AG09309 (cell line): ENCODE results near the gene SVIL.
"Not testable (repeated sequence)": the region's sequence is repeated elsewhere in the genome, so short reads cannot be mapped to it uniquely, and the experiment has no call there.

Source experiments
- DNase-seq: peaks from one replicate; pipeline ENCODE4 v3.0.0-alpha.2; 2010; ENCODE audit warnings: low read depth
- H3K4me3 ChIP-seq: 2 replicates; pipeline ENCODE4 v1.5.1; 2011; ENCODE audit warnings: mild to moderate bottlenecking, low read depth, low read length, moderate library complexity; ENCODE audit not compliant: control insufficient read depth
- TF ChIP-seq, protein P1 (sequence below): IDR thresholded peaks from 2 replicates; pipeline ENCODE4 v1.5.1; 2011; ENCODE audit warnings: mild to moderate bottlenecking, low read depth, low read length, inconsistent platforms; ENCODE audit not compliant: insufficient read depth, control insufficient read depth; ENCODE audit errors: missing control alignments

SVIL gene

DNA sequence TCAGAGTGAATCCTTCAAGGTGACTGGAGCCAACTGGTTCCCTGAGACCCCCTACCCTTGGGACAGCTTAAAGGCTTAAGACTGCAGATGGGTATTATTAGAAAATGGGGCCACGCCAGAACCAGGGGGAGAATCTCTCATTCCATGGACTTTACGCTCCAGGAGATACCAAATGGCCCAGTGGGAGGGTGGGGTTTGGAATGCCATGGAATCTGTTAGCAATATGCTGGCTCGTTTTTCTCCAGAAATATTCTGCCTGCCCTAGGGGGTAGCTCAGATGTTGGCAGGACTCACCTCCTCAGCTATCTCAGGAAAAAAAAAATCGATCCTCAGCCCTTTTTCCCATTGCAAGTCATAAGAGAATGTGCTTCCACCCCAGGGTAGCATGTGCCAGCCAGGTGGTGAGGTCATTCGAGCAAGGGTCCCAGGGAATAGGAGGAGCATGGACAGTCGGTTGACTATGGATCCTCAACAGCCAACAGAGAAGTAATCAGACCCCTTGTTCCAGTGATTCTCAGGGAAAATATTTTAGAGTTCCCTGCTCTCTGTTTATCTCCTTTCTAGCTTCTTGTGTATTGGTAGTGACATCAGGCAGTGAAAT lies 22.9 kb downstream of the SVIL start:
- no peak for DNase-seq
- TF ChIP-seq, protein P1, sequence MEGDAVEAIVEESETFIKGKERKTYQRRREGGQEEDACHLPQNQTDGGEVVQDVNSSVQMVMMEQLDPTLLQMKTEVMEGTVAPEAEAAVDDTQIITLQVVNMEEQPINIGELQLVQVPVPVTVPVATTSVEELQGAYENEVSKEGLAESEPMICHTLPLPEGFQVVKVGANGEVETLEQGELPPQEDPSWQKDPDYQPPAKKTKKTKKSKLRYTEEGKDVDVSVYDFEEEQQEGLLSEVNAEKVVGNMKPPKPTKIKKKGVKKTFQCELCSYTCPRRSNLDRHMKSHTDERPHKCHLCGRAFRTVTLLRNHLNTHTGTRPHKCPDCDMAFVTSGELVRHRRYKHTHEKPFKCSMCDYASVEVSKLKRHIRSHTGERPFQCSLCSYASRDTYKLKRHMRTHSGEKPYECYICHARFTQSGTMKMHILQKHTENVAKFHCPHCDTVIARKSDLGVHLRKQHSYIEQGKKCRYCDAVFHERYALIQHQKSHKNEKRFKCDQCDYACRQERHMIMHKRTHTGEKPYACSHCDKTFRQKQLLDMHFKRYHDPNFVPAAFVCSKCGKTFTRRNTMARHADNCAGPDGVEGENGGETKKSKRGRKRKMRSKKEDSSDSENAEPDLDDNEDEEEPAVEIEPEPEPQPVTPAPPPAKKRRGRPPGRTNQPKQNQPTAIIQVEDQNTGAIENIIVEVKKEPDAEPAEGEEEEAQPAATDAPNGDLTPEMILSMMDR = no peak
- H3K4me3 ChIP-seq = no peak overlapping the region

DNA sequence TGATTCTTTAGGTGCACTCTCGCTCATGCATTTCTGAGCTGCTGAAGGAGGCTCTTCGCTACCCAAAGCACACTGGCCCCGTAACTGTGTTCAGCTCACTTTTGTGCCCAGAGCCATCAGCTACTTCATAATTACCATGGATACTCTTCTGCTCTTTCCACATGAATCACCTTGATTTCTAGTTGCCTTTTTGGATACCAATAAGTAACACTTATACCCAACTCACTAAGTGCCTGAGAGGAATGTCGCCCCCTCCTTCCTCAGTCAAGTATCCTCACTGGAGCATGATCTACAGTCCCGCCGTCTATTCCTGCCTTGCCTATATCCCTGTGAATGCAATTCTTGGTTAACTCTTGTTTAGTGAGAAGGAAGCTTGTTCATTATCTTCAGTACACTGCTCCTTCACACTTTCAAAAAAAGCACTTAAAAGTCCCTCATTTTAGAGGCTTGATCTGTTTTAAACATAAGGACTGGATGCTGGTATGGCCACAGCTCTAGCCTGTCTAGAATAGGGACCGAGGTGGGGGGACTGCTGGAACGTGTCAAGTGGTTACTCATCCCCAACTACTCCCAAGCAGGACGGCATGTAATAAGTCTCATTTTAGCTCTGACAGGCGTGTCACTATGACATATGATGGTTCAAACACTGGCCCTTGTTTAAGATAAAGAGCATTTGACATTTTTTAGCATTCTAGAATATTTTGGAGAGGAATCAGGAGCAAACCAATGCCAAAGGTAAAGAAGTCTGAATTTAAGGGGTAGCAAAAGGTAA lies 23.7 kb downstream of the SVIL start:
- no peak overlapping the region for H3K4me3 ChIP-seq
- TF ChIP-seq, protein P1 = no peak
- no peak for DNase-seq

DNA sequence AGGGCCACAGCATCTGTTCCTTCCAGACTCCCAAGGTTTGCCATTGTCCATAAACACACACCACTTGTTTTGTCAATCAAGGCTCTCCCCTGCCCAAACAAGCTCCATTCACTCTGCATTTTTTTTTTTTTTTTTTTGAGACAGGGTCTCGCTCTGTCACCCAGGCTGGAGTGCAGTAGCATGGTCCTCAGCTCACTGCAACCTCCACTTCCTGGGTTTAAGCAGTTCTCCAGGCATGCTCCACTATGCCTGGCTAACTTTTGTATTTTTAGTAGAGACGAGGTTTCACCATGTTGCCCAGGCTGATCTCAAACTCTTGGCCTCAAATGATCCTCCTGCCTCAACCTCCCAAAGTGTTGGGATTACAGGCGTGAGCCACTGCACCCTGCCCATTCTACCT lies 24.4 kb downstream of the SVIL start:
- not testable (repeated sequence) for H3K4me3 ChIP-seq, DNase-seq

DNA sequence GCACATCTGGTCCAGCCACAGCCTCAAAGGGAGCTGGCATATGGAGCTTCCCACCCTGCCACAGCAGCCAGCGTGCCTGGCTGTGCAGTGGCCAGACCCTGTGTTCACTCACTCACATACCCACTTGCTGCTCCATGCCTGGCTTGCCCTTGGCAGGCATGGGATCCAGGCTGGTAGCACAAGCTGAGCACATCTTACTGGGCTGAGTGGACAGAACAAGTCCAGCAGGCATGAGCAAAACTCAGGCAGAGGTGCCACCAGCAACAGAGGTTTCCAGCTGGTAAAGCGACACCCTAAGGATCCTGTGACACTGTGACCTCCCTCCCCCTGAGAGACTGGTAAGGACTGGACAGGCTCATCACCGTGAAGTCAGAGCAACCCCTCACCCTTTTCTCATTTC lies 25.1 kb downstream of the SVIL start:
- TF ChIP-seq, protein P1 = no peak
- no peak overlapping the region for H3K4me3 ChIP-seq
- no peak for DNase-seq

DNA sequence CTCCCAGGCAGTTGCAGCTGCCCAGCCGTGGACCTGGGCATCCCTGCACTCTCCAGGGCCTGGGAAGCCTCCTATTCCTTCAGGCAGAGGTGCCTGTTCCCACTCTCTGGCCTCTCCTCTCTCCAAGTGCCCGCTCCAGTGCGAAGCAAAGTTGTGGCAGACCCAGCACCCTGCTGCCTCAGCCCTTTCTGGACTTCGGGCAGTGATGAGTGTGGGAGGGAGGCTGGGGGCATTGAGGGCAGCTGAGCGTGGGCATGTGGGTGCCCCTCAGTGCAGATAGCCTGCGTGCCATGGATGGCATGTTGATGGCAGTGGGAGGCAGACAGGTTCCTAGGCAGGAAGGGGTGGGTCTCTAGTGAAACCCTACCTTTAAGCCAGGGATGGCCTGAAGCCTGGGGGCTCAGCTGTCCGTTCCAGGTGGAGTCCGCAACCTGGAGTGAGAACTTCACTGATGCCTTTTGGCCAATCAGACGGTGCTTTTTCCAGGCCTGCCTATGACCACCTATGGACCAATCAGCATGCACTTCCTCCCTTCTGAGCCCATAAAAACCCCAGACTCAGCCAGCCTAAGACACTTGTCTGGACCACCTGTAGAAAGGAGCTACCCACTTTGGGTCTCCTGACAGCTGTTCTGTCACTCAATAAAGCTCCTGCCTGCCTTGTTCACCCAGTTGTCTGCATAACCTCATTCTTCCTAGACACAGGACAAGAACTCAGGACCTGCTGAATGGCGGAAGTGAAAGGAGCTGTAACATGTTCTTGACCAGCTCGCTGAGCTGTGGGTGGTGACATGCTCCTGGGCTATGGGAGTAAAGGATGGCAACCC lies 26.1 kb downstream of the SVIL start:
- DNase-seq = no peak
- no peak overlapping the region for H3K4me3 ChIP-seq
- TF ChIP-seq, protein P1 = no peak

DNA sequence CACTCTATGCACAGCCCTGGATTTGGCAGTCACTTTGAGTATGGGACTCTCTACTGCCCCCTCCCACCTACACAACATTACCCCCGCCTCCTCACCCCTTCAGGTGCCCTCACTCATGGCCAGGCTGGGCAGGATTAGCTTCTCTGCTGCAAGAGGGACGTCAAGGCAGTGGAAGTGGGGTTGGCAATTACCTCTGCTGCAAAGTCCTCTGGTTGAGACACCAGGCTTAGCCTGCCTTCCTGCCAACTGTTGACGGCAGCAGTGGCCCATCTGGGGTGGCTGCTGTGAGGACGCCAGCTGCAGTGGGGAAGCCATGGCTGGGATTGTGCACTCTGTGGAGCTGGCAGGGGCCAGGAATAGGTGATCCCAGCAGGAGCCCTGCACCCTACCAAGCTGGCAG lies 26.7 kb downstream of the SVIL start:
- DNase-seq = no peak
- TF ChIP-seq, protein P1 = no peak
- H3K4me3 ChIP-seq = no peak overlapping the region

DNA sequence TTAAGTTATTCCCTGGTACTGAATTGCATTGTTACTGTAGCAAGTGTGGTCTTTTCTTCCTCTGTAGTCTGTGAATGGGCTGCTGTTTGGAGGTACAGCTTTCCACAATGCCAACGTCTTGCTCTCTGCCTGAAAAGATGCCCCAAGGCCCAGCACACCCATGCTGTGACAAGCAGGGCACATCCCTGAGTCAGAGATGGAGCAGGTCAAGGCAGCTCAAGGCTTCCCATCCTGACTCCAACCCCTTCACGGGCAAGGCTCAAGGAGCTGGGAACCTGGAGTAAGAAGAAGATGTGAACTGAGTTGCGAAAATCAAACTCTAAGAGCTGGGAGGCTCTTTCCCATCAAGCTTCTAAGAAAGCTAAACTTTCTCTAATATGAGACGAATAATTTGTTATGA lies 27.2 kb downstream of the SVIL start:
- DNase-seq = no peak
- no peak overlapping the region for H3K4me3 ChIP-seq
- TF ChIP-seq, protein P1 = no peak

DNA sequence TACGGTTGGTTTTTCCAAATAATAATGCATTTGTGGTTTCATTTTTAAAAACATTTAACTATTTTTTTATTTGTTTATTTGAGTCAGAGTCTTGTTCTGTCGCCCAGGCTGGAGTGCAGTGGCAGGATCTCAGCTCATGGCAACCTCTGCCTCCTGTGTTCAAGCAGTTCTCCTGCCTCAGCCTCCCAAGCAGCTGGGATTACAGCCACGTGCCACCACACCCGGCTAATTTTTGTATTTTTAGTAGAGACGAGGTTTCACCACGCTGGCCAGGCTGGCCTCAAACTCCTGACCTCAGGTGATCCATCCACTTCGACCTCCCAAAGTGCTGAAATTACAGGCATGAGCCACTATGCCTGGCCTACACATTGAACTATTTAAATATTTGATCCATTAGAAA lies 28.1 kb downstream of the SVIL start:
- not testable (repeated sequence) for DNase-seq, H3K4me3 ChIP-seq
